Right lobe of liver (tissue), 6 donors: ENCODE measurements around the gene CDC42BPA. TPM values are rescaled to one million over a fixed set of nuclear protein-coding genes. Genes with fewer than 3 reads are reported as not detected.
A peak's percentile ranks its signal among the peaks of the same experiment; 100 is the strongest.
"Not testable (repeated sequence)": the region's sequence is repeated elsewhere in the genome, so short reads cannot be mapped to it uniquely, and the experiment has no call there.

Experiments
- ATAC-seq, 4 donors: fragments of 200-7000 bp; cut with Tn5 transposase; one replicate each; pipeline ENCODE4 v1.9.1; 2020; ENCODE audit warnings: mild to moderate bottlenecking in 4 of 4, moderate library complexity in 4 of 4
- DNase-seq, 3 donors: peaks; one replicate each; pipeline ENCODE4 v3.0.0-alpha.2; 2020
- H3K27ac ChIP-seq, 3 donors: fragments of 200-600 bp; one replicate each; pipeline ENCODE4 v1.8.0; 2022
- H3K27me3 ChIP-seq, 2 donors: fragments of 200-600 bp; one replicate each; pipeline ENCODE4 v1.8.0; 2022
- H3K36me3 ChIP-seq, 4 donors: fragments of 200-600 bp; sonication (generic) in 1 of 4; one replicate each; pipeline versions ENCODE4 v1.5.1 to v1.8.0; 2017 to 2022; ENCODE audit warnings: control low read depth in 1 of 4
- H3K4me1 ChIP-seq, 4 donors: fragments of 200-600 bp; sonication (generic) in 1 of 4; one replicate each; pipeline versions ENCODE4 v1.5.1 to v1.8.0; 2017 to 2022; ENCODE audit warnings: control low read depth in 1 of 4
- H3K4me3 ChIP-seq, 3 donors: fragments of 200-600 bp; one replicate each; pipeline ENCODE4 v1.8.0; 2022
- H3K9me3 ChIP-seq, 4 donors: fragments of 200-600 bp; sonication (generic) in 1 of 4; one replicate each; pipeline versions ENCODE4 v1.5.1 to v1.8.0; 2017 to 2022; ENCODE audit warnings: control low read depth in 1 of 4
- CTCF ChIP-seq, 4 donors: fragments of 200-600 bp in 3 of 4; fragments of 450-650 bp in 1 of 4; IDR thresholded peaks; one replicate each; pipeline versions ENCODE4 v1.5.1 to v1.8.0; 2016 to 2022; ENCODE audit warnings: antibody characterized with exemption in 4 of 4, mild to moderate bottlenecking in 2 of 4
- POLR2A ChIP-seq: fragments of 450-650 bp; IDR thresholded peaks from one replicate; pipeline ENCODE4 v1.6.1; 2017; ENCODE audit warnings: antibody characterized with exemption, mild to moderate bottlenecking
- WGBS: methylation state at CpG from one replicate; pipeline ENCODE4 v1.1.6; 2018; ENCODE audit warnings: low coverage, low lambda C conversion rate; ENCODE audit not compliant: insufficient coverage; ENCODE audit errors: missing lambda C conversion rate; 5-methylcytosine and 5-hydroxymethylcytosine counted together
- intact Hi-C, 2 donors: fragments of 100-400 bp; cut with DNase I; formaldehyde crosslinking; loops; one replicate each; pipeline versions ENCODE4 v1.11.2 to v1.14.1; 2022
- total RNA-seq, 6 experiments: library from RNA; depleted of rRNA in 2 of 6; stranded (reverse); fragments of >200 nt in 2 of 6; fragmentation: NEBNext Ultra II Directional in 3 of 6; extraction: Animal tissue kit (Norgen Biotek cat#: 25700) in 3 of 6; gene quantifications; one replicate each; pipeline versions ENCODE4 v1.1.0 to v1.2.4, GENCODE V29; 2016 to 2023
- donor health status: DM: no; HTN: yes; CAD: no.
- donor health status: DM: no; HTN: no; CAD: no.
- donor health status: DM: no; HTN: no; CAD: no.
- donor health status: DM: no; HTN: yes; CAD: no.
- donor health status: DM: no; HTN: yes; CAD: no.

CDC42BPA gene
- total RNA-seq, 6 experiments from 2014 or later, result 11.4 to 35.0 (median 22.2) TPM

DNA sequence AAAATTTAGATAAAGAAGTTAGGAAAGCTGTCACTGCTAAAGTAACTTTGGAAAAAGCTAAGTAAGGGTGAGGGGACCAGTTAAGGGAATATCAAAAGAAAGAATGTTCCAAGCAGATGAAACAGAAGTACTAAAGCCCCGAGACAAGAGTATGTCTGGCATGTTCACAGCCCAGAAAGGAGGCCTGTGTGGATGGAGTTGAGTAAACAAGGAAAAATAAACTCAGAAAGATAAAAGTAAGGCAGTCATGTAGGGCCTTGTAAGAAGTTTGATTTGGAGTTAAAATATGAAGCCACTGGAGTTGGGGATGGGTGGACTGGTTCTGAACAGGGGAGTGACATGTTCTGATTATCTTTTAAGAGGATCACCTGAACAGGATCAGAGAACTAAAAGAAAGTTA is 177.9 kb downstream of the CDC42BPA start:
- Histone ChIP-seq H3K4me3 (no peak overlapping the region), H3K27me3 (no peaks in the 10 kb centered on the region), H3K9me3 (no peaks in the 10 kb centered on the region), H3K27ac (no peak overlapping the region), H3K4me1 (no peaks in the 10 kb centered on the region), H3K36me3 (peaks cover 0 to 15% (median 6%) of the 10 kb centered on the region in 4 donors)
- TF ChIP-seq POLR2A (no peak), CTCF (IDR thresholded peaks at IDR 0.05) (no peak)
- no peak for ATAC-seq
- DNase-seq, result no peak
- WGBS, result 69% methylated on average over 1 of the region's 1 CpG
- intact Hi-C loops, result no loop called here

DNA sequence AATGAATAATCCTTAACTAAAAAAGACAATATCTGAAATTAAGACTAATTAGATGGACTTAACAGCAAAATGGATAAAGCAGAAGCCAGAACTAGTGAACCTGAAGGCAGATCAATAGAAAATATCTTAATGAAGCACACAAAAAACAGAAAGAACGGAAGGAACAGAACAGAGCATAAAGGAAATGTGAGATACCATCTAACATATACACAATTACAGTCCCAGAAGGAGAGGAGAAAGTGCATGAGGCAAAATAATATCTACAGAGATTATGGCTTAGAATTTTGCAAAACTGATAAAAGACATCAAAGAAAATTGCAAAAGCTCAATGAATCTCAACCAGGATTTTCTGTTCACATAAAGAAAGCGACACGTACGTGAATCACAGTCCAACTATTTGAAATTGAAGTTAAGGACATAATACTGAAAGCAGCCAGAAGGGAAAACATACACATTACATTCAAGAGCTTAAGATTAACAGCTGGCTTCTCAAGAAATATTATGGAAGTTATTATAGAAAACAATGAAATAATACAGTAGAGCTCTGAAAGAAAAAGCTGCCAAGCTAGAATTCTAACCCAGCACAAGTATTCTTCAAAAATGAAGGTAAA is 182.0 kb downstream of the CDC42BPA start:
- Histone ChIP-seq H3K4me1 (no peaks in the 10 kb centered on the region), H3K4me3 (no peak overlapping the region), H3K27me3 (no peaks in the 10 kb centered on the region), H3K27ac (no peak overlapping the region), H3K36me3 (peaks cover 0 to 6% (median 3%) of the 10 kb centered on the region in 4 donors), H3K9me3 (no peaks in the 10 kb centered on the region)
- no peak for DNase-seq
- ATAC-seq, result no peak
- intact Hi-C loops, result no loop called here
- TF ChIP-seq POLR2A, result no peak
- TF ChIP-seq CTCF (IDR thresholded peaks at IDR 0.05), result no peak
- 88% methylated on average over 4 of the region's 4 CpGs for WGBS

GRCh38 chr1:227134686-227135314 is 183.5 kb downstream of the CDC42BPA start:
- H3K4me1 ChIP-seq, result no peaks in the 10 kb centered on the region
- no peak overlapping the region for H3K27ac ChIP-seq
- WGBS, result 71% methylated on average over 2 of the region's 2 CpGs
- intact Hi-C loops, result no loop called here
- TF ChIP-seq CTCF (IDR thresholded peaks at IDR 0.05) (no peak), POLR2A (no peak)
- no peak for ATAC-seq
- H3K9me3 ChIP-seq, result no peaks in the 10 kb centered on the region
- H3K36me3 ChIP-seq, result peaks cover 0 to 6% (median 3%) of the 10 kb centered on the region in 4 donors
- no peak for DNase-seq
- H3K27me3 ChIP-seq, result no peaks in the 10 kb centered on the region
- no peak overlapping the region for H3K4me3 ChIP-seq

DNA sequence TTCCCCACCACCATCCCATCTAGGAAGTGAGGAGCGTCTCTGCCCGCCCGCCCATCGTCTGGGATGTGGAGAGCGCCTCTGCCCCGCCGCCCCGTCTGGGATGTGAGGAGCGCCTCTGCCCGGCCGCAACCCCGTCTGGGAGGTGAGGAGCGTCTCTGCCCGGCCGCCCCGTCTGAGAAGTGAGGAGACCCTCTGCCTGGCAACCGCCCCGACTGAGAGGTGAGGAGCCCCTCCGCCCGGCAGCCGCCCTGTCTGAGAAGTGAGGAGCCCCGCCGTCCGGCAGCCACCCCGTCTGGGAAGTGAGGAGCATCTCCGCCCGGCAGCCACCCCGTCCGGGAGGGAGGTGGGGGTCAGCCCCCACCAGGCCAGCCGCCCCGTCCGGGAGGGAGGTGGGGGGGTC is 185.6 kb downstream of the CDC42BPA start:
- H3K4me1 ChIP-seq, H3K27me3 ChIP-seq, ATAC-seq, H3K27ac ChIP-seq, H3K4me3 ChIP-seq, intact Hi-C loops, DNase-seq, H3K36me3 ChIP-seq, H3K9me3 ChIP-seq: not testable (repeated sequence)
- WGBS, result no CpG with 5 or more reads among the region's 32 CpGs

DNA sequence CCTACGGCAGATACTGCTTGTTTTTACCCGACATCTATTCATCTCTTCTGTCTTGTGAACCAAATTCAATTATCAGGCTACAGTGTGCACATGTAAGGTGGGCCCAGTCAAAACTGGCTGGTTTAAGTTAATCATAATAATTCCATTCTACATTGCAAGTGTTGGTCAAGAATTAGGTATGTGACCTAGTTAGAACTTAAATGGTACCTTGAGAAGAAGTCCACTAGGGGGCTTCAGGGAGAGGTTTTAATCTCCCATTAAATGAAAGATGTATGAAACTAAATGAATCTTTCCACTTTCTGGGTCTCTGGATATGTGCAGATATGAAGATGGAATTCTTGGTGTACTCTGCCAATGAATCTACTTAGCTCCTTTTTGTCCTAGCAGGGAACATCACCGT is 187.1 kb downstream of the CDC42BPA start:
- Histone ChIP-seq H3K27ac (no peak overlapping the region), H3K4me3 (no peak overlapping the region), H3K27me3 (no peaks in the 10 kb centered on the region), H3K36me3 (peaks cover 0 to 8% (median 0%) of the 10 kb centered on the region in 4 donors), H3K4me1 (no peaks in the 10 kb centered on the region), H3K9me3 (no peaks in the 10 kb centered on the region)
- peak; percentile 42 to 54 (median 48) for TF ChIP-seq CTCF (IDR thresholded peaks at IDR 0.05)
- no peak for TF ChIP-seq POLR2A
- DNase-seq, result no peak
- WGBS, result 77% methylated on average over 3 of the region's 3 CpGs
- intact Hi-C loops, result no loop called here
- peak; percentile 48 to 62 (median 58) for ATAC-seq
